GM12874 (cell line): ENCODE measurements around the gene ROBO2.

Source experiments
- CTCF ChIP-seq: IDR thresholded peaks from 2 replicates; pipeline ENCODE4 v1.5.1; 2011; ENCODE audit warnings: low read depth, mild to moderate bottlenecking, control low read depth, low read length, moderate library complexity; ENCODE audit not compliant: insufficient read depth

Gene ROBO2

GRCh38 chr3:77039606-77040171, at the start of gene ROBO2:
Gene ROBO2 (plus strand): TSS chr3:77040099. CDS start chr3:77040786, 687 bp downstream.
- no peak for TF ChIP-seq CTCF

- TF ChIP-seq CTCF = no peak
These were observed 49.3 kb upstream of the ROBO2 start for GRCh38 chr3:76990606-76991005.

- TF ChIP-seq CTCF = no peak
These were observed 48.7 kb upstream of the ROBO2 start for GRCh38 chr3:76991165-76991564.

GRCh38 chr3:76997733-76998132, 42.2 kb upstream of the ROBO2 start:
- TF ChIP-seq CTCF = no peak

GRCh38 chr3:76998555-76998954, 41.3 kb upstream of the ROBO2 start:
- TF ChIP-seq CTCF = no peak

GRCh38 chr3:77001062-77001701, 38.7 kb upstream of the ROBO2 start:
- TF ChIP-seq CTCF = no peak

GRCh38 chr3:77014226-77014625, 25.7 kb upstream of the ROBO2 start:
- TF ChIP-seq CTCF = no peak
